GM19023 (cell line): ENCODE measurements around the gene CAMK2G.

Experiments
- ATAC-seq: cut with Tn5 transposase; IDR thresholded peaks from one replicate; pipeline ENCODE4 v1.9.1; 2021; ENCODE audit warnings: mild to moderate bottlenecking, moderate library complexity; ENCODE audit not compliant: unreplicated experiment

Gene CAMK2G

DNA sequence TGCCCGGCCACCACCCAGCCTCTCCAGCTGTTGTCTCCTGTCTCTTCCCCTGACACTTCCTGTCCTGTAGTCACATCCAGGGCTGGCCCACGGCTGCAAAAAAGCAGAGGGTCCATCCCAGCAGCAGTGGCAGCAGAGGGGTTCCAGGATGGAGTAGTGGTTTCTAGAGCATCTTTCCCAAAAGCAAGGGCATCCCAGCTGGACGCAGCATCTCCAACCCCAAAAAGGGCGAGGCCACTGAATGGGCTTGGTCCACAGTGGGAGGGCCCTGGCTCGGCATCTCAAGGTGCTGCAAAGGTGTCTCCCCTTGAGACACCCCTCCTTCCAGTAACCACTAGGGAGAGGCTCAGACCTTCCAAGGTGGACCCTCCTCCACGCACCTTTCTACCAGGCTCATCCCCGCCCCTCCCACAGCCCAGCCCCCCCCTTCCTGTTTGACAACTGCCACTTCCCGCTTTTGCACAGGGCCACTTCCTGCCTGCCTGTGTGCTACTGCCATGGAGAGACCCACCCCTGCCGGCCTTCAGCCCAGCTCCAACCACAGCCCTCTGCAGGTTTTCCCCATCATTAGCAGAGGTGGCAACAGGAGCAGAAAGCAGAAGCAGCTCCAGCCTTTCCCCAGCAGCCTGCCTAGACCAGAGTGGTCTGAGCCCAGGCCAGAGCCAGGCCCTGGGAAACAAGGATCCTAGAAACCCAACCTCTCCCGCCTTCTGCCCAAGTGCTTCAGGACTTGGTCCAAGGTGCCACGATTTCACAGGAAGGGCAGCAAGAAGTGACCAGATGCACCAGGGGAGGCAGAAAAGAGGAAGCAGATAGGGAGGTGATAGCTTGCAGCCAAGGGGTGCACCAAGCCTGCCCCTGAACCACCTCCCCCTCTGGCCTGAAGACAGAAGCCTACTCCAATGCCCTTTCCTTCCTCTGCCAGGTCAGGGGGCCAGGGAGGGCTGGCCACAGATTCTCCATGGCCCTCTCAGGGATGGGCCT is 8.6 kb downstream of the CAMK2G start:
- ATAC-seq = peak; percentile 72

DNA sequence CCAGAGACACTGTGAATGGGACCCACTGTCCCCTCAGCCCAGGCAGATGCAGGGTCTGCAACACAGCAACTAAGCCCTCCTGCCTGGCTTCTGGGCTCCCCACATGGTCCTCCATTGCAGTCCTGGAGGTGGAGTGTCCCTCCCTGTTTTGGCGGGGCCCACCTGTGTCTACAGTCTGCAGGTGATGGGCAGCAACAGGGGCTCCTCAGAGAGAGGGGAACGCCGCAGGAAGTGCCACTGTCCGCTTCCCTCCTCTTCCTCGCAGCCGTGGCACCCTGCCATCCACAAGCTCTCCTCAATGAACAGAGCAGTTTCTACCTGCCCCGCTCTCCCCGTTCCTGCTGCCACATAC is 9.3 kb downstream of the CAMK2G start:
- ATAC-seq = no peak

DNA sequence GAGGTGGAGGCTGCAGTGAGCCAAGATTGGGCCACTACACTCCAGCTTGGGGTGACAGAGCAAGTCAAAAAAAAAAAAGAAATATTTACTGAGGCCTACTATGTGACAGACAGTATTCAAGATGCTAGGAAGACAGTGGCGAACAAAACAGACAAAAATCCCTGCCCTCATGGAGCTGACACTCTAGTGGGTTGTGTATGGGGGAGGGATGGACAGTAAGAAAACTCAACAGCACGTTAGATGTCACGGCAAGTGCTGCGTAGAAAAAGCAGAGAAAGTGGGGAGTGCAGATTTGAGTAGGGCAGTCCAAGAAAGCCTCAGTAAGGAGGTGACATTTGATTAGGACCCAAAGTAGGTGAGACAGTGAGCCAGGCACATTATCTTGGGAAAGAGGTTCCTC is 10.1 kb downstream of the CAMK2G start:
- no peak for ATAC-seq

DNA sequence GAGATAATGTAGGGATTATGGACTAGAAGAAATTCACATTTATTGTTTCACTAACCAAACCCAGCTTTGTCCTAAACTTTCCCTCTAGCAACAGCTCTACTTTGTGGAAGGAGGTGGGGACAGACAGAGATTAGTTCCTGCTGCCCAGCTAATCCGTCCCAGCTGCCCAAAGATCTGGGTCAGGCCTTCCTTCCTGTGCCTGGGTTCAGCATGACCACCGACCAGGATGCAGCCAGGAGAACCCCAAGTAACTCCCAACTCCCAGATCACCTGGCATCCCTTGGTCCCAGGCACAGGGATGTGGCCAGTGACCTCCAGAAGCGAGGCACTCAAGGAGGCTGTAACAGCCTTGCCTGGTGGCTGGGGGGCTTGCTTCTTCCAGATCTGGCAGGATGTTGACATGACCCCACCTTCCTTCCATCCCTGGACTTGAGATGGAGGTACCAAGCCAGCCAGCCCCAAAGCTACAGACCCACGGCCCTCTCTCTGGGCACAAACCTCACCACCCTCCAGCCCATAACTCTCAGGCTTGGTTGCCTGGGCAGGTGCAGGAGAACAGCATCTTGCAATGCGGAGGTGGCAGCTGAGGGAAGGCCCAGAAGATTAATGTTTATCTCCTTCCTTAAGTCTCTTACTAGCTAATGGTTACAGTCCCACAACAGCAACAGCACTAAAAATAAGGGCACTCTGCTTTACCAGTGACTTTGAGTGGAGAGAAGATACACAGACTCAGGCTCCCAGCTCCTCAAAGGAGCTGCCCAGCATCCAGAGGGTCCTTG is 11.1 kb downstream of the CAMK2G start:
- ATAC-seq = no peak

DNA sequence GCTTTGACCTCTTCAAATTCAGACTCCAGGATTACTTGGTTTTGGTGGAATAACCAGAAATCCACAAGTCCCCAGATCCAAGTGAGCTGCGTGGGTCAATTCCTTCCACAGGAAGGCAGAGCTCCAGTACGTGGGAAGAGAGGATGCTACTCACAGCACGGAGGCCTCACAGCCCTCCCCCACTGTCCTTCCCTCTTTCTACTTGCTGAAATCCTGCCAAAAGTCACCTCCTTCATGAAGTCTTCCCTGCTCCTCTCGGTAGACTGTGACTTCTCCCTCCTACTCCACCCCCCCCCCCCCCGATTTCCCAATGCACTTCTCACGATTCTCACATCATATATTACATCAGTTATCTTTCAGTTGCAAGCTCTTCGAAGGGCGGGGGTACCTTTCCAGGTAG is 12.3 kb downstream of the CAMK2G start:
- no peak for ATAC-seq

DNA sequence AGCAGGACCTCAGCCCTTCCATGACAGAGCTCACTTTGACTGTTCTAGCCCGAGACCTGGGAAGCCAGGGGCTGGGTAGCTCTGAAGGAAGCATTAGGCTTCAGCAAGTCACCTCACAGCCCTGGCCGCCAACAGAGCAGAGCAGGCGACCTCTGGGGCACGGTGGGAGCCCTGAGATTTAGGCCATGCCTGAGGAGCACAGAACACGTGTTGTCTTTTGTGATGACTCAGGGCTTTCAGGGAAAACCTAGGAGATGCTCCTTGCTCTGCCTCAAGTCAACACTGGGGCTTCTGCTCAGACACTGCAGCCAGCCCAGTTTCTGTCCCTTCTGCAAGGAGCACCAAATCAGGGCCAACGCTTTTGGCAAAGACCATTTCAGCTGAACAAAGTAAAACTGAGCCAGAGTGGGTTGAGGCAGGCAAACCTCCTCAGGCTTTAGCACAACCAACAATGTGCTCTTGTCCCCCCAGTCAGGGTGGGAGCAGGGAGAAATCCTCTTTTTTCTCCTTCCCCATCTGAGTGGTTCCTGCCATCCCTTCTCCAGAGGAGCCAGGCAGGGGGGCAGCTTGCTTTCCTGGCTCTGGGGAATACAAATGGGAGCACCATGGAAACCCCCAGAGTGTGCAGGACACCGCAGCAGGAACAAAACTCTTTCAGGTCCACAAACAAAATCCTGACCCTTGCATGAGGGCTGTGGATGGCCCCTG is 14.4 kb downstream of the CAMK2G start:
- ATAC-seq = no peak

DNA sequence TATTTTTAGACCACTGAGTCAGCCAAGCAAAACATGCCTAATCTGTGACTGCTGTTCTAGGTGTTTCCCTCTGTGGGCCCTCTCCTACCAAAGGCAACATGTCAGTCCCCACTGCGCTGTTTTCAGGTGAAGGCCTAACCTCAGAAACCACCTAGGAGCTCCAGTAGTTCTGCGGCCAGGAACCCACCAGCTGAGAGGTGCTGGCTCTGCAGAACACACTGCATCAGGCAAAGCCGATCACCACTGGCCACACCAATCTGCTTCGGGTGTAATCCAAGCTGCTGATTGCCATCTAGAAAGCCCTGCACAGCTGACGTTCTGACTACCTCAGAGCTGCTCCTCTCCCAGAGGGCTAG is 14.9 kb downstream of the CAMK2G start:
- ATAC-seq = no peak

DNA sequence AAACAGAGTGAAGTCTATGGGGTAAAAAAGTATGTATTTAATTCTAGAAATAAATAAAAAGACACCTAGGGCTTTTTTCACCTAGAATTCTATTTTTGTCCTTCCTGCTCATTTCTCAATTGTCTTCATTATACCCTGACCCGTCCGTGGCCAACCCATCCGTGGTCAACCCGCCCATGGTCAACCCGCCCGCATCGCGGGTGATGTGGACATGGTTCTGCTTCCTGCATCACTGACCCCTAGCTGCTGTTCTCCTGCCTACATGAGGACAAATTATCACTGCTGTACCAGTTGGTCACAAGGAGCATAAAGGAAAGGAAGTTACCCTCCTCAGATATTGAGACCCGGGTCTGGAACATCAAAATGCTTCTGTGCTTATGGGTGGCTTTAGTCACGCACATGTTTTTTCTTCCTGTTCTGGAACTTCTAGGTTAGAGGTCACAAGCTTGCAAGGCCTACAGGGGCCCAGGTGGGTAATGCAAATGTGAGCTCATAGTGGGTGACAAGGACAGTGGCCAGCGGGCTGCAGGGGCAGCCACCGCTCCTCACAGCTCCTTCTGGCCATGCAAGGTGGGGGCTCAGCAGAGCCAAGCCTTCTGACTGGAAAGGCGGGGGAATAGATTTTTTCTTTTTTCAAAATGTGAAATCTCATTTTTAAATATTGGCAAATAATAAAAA is 15.5 kb downstream of the CAMK2G start:
- no peak for ATAC-seq

DNA sequence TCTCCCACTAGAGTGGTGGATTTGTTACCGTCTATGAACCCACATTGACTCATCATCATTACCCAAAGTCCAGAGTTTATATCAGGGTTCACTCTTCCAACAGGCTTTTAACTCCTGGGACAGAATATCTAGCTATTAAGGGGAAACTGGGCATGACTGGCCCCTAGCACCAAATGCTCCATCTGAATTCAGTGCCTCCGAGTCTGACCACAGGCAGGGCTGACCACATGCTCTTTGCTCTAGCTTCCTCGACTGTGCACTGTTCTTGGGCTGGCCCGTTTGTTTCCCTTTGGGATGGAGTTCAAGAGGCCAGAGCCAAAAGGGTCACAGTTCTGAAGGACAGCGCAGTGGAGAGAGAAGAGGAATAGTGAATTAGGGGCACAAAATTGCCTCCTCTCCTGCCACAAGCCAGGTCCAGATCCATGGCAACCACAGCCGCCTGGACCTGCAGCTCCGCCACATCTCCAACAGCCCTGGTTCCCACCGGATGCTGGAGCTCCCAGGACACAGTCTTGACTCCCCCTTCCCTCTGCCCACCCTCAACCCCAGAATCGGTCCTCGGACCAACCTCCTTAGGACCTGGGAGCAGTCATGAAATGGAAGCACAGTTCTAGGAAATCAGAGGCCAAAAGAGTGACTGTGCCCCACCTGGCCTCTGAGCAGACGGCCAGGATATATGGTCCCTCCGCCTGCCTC is 16.2 kb downstream of the CAMK2G start:
- no peak for ATAC-seq

DNA sequence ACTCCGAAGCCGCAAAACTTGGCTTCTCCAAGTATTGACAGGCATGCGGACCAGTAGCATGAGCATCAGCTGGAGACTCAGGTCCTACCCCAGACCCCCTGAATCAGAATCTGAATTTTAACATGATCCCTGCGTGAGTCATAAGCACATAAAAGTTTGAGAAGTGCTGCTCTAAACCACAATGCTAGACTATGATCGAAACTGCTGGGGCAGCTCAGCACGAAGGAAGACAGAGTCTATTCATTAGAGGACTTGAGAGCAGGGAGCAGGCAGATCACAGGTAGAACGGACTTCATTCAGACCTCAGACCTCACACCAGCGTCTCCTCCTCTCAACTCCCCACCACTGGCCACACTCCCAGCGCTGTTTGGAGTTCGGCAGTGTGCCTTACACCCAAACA is 16.9 kb downstream of the CAMK2G start:
- no peak for ATAC-seq

DNA sequence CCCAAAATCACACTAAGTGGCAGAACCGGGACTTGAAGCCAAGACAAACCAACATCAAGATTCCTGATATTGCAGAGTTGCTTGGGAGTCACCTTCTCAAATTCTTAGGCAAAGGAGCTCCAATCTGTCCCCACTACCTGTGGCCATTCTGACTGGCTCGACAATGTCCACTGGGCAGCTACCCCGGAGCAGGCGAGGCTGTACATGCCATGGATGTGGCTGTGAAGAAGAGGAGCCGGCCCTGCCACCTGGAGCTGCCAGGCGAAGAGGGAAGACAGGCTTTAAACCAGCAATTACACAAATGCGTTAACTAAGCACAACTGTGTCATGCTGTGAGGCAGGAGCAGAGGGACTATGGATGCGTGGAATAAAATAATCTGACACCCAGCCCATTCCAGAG is 18.1 kb downstream of the CAMK2G start:
- no peak for ATAC-seq

DNA sequence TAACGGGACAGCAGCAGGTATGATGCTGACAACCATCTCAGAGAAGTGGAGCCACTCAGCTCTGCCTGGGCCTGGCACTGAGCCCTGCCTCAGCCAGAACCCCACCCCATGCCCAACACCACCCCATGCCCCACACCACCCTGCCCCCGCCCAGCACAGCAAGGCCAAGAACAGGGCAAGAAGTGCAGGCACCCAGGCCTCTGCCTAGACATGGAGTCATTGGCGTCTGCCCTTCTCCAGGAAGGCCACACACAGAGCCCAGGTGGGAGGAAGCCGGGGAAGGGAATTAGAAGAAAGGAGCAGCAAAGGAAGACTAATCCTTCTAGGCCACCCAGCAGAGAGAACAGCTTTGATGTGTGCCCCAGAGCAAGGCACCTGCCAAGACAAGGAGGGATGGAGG is 18.9 kb downstream of the CAMK2G start:
- no peak for ATAC-seq

DNA sequence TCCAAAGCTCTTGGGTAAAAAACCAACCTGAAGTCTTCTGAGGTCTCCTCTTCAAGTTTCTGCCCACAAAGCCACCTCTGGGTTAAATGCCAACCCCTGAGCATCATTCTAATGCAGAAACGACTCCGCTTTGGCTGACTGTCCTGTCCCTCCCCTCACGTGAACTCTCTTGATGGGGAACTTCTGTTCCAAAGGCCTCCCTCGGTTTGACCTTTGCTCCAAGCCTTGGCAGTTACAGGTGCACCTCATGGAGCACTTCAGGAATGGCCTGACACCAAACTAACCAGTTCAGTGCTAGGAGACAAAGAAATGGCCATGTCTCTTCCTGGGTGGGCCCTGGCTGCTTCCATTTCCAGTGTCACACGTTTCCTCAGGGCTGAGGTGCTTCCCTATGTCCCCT is 20.0 kb downstream of the CAMK2G start:
- ATAC-seq = no peak

DNA sequence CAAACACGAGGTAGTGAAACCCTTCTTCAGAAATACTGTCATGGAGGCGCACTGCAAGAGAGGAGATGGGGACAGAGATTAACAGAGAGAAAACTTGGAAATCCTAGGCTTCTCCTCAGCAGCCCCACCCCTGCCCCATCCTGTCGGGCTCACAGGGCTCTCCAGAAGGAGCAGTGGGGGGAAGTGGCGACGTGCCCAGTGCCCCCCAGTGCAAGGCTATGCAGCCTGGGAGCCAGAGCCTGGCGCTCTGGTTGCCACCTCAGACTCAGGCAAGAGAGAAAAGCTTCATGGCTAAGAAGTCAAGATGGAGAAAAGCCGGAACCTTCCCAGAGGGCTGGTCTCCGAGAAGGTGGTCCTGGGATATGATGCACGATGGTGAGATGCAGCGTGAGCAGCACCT is 21.2 kb downstream of the CAMK2G start:
- ATAC-seq = no peak

DNA sequence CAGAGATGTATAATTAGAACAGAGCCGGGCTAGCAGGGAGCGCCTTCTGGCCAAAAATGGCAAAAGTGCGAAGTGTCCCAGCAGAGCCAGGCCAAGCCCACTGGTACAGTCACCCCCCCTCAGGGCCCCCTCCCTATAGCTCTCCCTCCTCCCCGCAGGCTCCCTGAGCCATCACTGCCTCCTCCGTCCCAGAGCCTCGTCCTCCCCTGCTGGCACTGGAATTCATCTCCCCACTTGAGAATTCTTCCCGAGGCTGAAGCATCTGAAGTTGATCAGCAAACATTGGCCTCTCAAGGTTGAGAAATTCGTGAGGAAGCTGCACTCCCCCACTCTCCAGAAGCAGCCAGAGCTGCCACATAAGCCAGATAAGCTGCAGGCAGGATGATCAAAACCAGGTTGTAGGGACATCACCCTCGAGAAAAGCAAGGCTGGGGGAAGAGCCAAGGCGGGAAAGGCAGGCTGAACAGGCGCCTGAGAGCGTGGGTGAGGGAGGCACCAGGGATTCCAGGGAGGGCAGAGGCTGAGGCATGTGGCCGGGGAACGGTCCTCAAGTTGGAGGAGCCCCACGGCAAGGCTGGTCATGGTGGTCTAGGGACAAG is 23.4 kb downstream of the CAMK2G start:
- no peak for ATAC-seq

DNA sequence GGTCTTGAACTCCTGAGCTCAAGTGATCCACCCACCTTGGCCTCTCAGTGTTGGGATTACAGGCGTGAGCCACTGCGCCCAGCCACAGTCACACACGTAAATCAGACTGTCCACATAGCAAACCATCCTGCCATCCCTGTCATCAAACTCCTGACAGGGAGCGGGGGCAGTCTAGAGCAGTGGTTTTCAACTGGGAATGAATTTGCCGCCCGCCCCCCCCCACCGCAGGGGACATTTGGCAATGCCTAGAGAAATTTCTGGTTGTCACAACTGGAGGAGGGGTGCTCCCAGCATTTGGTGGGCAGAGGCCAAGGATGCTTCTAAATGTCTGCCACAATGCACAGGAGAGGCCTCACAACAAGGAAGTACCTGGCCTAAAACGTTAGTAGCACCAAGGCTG is 24.1 kb downstream of the CAMK2G start:
- no peak for ATAC-seq

DNA sequence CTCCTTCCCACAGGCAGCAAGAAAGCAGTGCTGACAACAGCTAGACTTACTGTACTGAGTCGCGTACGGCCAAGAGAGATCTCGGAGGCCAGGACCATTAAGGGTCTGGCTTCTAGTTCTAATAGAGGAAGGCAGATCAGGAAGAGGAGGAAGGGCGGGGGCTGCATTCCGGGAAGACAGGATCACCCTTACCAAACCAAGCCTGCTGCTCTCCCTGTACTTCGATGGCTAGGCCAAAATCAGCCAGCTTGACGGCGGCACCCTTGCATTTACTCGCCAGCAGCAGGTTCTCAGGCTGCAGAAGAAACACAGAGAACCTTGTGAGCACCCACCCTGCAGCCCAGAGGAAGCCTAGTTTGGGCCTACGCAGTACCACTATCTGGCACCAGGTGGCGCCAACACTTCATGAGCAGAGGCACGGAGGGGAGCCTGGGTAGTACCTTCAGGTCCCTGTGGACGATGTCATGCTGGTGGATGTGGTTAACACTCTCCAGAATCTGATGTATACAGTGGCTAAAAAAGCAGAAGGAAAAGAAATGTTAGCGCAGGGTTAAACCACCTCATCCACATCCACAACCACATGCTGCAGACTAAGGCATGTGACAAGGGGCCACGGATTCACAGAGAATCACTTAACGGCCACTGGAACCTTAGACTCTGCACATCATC is 25.4 kb downstream of the CAMK2G start:
- peak; percentile 85 for ATAC-seq

DNA sequence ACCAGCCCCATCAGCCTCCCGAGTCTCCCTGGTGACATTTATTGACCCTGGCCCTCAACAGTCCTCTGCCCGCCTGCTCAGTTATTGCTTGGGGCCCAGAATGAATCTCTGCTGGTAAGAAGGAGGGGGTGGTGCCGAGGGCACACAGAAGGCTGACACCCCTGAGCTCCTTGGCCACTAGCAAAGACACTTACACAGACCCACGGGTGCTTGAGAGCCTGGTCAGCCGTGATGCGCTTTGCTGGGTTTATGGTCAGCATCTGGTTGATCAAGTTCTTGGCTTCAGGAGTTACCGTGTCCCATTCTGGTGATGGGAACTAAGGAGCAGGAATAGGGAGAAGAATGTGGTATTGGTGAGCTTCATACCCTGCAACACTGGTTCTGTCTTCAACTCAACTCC is 27.3 kb downstream of the CAMK2G start:
- no peak for ATAC-seq

DNA sequence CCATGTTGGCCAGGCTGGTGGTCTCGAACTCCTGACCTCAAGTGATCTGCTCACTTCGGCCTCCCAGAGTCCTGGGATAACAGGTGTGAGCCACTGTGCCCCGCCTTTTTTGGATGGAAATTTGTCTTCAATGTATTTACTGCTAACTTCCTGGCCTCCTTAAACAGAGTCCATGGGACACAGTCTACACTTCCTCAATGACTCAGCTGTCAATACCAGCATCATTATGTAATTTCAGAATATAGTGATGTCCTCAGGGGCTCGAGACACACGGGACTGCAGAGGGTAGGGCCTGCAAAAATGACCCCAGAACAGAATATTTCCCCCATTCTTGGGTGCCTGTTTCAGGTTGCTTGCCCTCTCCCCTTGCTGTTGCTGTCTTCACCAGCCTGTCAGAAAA is 31.1 kb downstream of the CAMK2G start:
- ATAC-seq = no peak

DNA sequence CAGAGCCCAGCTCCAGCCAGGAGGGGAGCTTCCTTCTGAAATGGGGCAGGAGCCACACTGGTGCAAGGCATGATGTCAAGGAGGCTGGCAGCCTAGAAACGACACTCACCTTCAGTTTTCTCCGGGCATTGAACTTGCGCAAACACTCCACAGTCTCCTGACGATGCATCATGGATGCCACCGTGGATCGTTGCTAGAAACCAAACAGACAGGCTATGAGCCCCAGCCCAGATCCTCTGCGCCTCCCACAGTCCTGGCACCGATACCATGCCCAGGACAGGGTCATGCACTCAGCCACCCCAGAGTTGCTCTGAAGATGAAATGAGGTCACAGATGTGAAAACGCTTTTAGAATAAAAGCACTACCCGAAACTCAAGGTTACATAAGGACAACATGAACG is 32.0 kb downstream of the CAMK2G start:
- ATAC-seq = no peak
